ENCODE results near the gene RPS29.
"Not testable (repeated sequence)": the region's sequence is repeated elsewhere in the genome, so short reads cannot be mapped to it uniquely, and the experiment has no call there.

Gene RPS29

GRCh38 chr14:49586673-49587460 lies 687 bp upstream of the RPS29 start:
- H2BK5ac ChIP-seq (ENCODE audit: low read depth, low read length, poor library complexity, severe bottlenecking): no peak overlapping the region
- no CpG with 5 or more reads among the region's 21 CpGs for WGBS
- no peak overlapping the region for H2BK12ac ChIP-seq (ENCODE audit: low read length in 2 of 2)
- H3K9me3 ChIP-seq (ENCODE audit: control insufficient read depth, low read length): no peaks in the 10 kb centered on the region
- H3K79me1 ChIP-seq (replicated peaks; ENCODE audit: low read length, poor library complexity, severe bottlenecking): no peaks in the 10 kb centered on the region
- H3K27me3 ChIP-seq (ENCODE audit: control insufficient read depth in 1 of 2, insufficient read depth in 1 of 2, low read length in 2 of 2): no peaks in the 10 kb centered on the region
- no peak overlapping the region for H2BK15ac ChIP-seq (ENCODE audit: low read depth, poor library complexity, severe bottlenecking)
- no peak overlapping the region for H4K8ac ChIP-seq (ENCODE audit: low read length)
- H3K4ac ChIP-seq (ENCODE audit: low read depth in 1 of 2, low read length in 2 of 2): no peak overlapping the region
- H2BK120ac ChIP-seq (ENCODE audit: low read depth, low read length): no peak overlapping the region
- H2AFZ ChIP-seq (ENCODE audit: low read depth, low read length): no peak overlapping the region
- H3K27ac ChIP-seq (ENCODE audit: low read length, poor library complexity, severe bottlenecking): peak overlapping the region; percentile 47
- H3K14ac ChIP-seq (ENCODE audit: low read length in 2 of 2): no peak overlapping the region
- H3K18ac ChIP-seq (ENCODE audit: low read depth in 1 of 2, low read length in 2 of 2): no peak overlapping the region
- DNase-seq: peak; percentile 90
- H3K4me2 ChIP-seq (ENCODE audit: low read length, poor library complexity, severe bottlenecking): no peak overlapping the region
- H4K91ac ChIP-seq (ENCODE audit: low read length): no peak overlapping the region
- no peak overlapping the region for H2AK5ac ChIP-seq (ENCODE audit: low read length, severe bottlenecking)
- peaks cover 13 to 30% of the 10 kb centered on the region in 2 experiments for H3K36me3 ChIP-seq (ENCODE audit: control insufficient read depth in 1 of 2, insufficient read depth in 2 of 2, low read depth in 1 of 2, low read length in 2 of 2)
- H3K9ac ChIP-seq (ENCODE audit: low read length): peak overlapping the region; percentile 96
- H3K4me3 ChIP-seq (ENCODE audit: insufficient read depth in 1 of 2, low read depth in 1 of 2, low read length in 2 of 2): peak overlapping the region in 1 of 2 experiments; percentile 72
- H3K4me1 ChIP-seq (ENCODE audit: control insufficient read depth, insufficient read depth, low read depth, low read length): peaks cover 8% of the 10 kb centered on the region
- no peak overlapping the region for H3K23ac ChIP-seq (ENCODE audit: low read length in 2 of 2)

- peak overlapping the region; percentile 96 for H3K9ac ChIP-seq (ENCODE audit: low read length)
- not testable (repeated sequence) for H3K23ac ChIP-seq (ENCODE audit: low read length in 2 of 2); H2AFZ ChIP-seq (ENCODE audit: low read depth, low read length); H3K9me3 ChIP-seq (ENCODE audit: control insufficient read depth, low read length); H3K79me1 ChIP-seq (replicated peaks; ENCODE audit: low read length, poor library complexity, severe bottlenecking); H2BK120ac ChIP-seq (ENCODE audit: low read depth, low read length); H3K4me1 ChIP-seq (ENCODE audit: control insufficient read depth, insufficient read depth, low read depth, low read length); H2AK5ac ChIP-seq (ENCODE audit: low read length, severe bottlenecking); H3K4ac ChIP-seq (ENCODE audit: low read depth in 1 of 2, low read length in 2 of 2); H3K27ac ChIP-seq (ENCODE audit: low read length, poor library complexity, severe bottlenecking); H4K91ac ChIP-seq (ENCODE audit: low read length); H3K27me3 ChIP-seq (ENCODE audit: control insufficient read depth in 1 of 2, insufficient read depth in 1 of 2, low read length in 2 of 2); H2BK5ac ChIP-seq (ENCODE audit: low read depth, low read length, poor library complexity, severe bottlenecking); H2BK15ac ChIP-seq (ENCODE audit: low read depth, poor library complexity, severe bottlenecking); H2BK12ac ChIP-seq (ENCODE audit: low read length in 2 of 2); H3K14ac ChIP-seq (ENCODE audit: low read length in 2 of 2); H4K8ac ChIP-seq (ENCODE audit: low read length)
- peaks cover 13 to 35% of the 10 kb centered on the region in 2 experiments for H3K36me3 ChIP-seq (ENCODE audit: control insufficient read depth in 1 of 2, insufficient read depth in 2 of 2, low read depth in 1 of 2, low read length in 2 of 2)
- H3K18ac ChIP-seq (ENCODE audit: low read depth in 1 of 2, low read length in 2 of 2): peak overlapping the region in 1 of 2 experiments; percentile 50
- 2% methylated on average over 28 of the region's 32 CpGs for WGBS
- peak; percentile 18 for DNase-seq
- H3K4me2 ChIP-seq (ENCODE audit: low read length, poor library complexity, severe bottlenecking): peak overlapping the region; percentile 62
- H3K4me3 ChIP-seq (ENCODE audit: insufficient read depth in 1 of 2, low read depth in 1 of 2, low read length in 2 of 2): peak overlapping the region; percentile 72 to 89
These were observed 1.1 kb downstream of the RPS29 start for GRCh38 chr14:49584981-49585640.

GRCh38 chr14:49584058-49584457 lies 2.1 kb downstream of the RPS29 start:
- peaks cover 8% of the 10 kb centered on the region for H3K4me1 ChIP-seq (ENCODE audit: control insufficient read depth, insufficient read depth, low read depth, low read length)
- H4K91ac ChIP-seq (ENCODE audit: low read length): no peak overlapping the region
- no peak overlapping the region for H3K23ac ChIP-seq (ENCODE audit: low read length in 2 of 2)
- no peak overlapping the region for H2BK120ac ChIP-seq (ENCODE audit: low read depth, low read length)
- peaks cover 2% of the 10 kb centered on the region for H3K79me1 ChIP-seq (replicated peaks; ENCODE audit: low read length, poor library complexity, severe bottlenecking)
- no peak overlapping the region for H2AFZ ChIP-seq (ENCODE audit: low read depth, low read length)
- peak overlapping the region; percentile 24 for H4K8ac ChIP-seq (ENCODE audit: low read length)
- H3K36me3 ChIP-seq (ENCODE audit: control insufficient read depth in 1 of 2, insufficient read depth in 2 of 2, low read depth in 1 of 2, low read length in 2 of 2): peaks cover 13 to 35% of the 10 kb centered on the region in 2 experiments
- peak overlapping the region; percentile 96 for H3K9ac ChIP-seq (ENCODE audit: low read length)
- no peak overlapping the region for H2BK15ac ChIP-seq (ENCODE audit: low read depth, poor library complexity, severe bottlenecking)
- no peak for DNase-seq
- H3K18ac ChIP-seq (ENCODE audit: low read depth in 1 of 2, low read length in 2 of 2): no peak overlapping the region
- peak overlapping the region; percentile 60 for H3K4me2 ChIP-seq (ENCODE audit: low read length, poor library complexity, severe bottlenecking)
- H2BK5ac ChIP-seq (ENCODE audit: low read depth, low read length, poor library complexity, severe bottlenecking): no peak overlapping the region
- H3K14ac ChIP-seq (ENCODE audit: low read length in 2 of 2): no peak overlapping the region
- WGBS: 87% methylated on average over 11 of the region's 11 CpGs
- H3K4me3 ChIP-seq (ENCODE audit: insufficient read depth in 1 of 2, low read depth in 1 of 2, low read length in 2 of 2): peak overlapping the region in 1 of 2 experiments; percentile 89
- H3K4ac ChIP-seq (ENCODE audit: low read depth in 1 of 2, low read length in 2 of 2): no peak overlapping the region
- H2AK5ac ChIP-seq (ENCODE audit: low read length, severe bottlenecking): no peak overlapping the region
- H2BK12ac ChIP-seq (ENCODE audit: low read length in 2 of 2): no peak overlapping the region
- H3K27ac ChIP-seq (ENCODE audit: low read length, poor library complexity, severe bottlenecking): no peak overlapping the region
- H3K9me3 ChIP-seq (ENCODE audit: control insufficient read depth, low read length): no peaks in the 10 kb centered on the region
- no peaks in the 10 kb centered on the region for H3K27me3 ChIP-seq (ENCODE audit: control insufficient read depth in 1 of 2, insufficient read depth in 1 of 2, low read length in 2 of 2)

- H3K79me1 ChIP-seq (replicated peaks; ENCODE audit: low read length, poor library complexity, severe bottlenecking): peaks cover 4% of the 10 kb centered on the region
These were observed 2.6 kb downstream of the RPS29 start for GRCh38 chr14:49583629-49584028.

More at GRCh38 chr14:49583629-49584028, 2.6 kb downstream of the RPS29 start:
- no peak overlapping the region for H2AK5ac ChIP-seq (ENCODE audit: low read length, severe bottlenecking)
- H3K14ac ChIP-seq (ENCODE audit: low read length in 2 of 2): no peak overlapping the region
- H3K18ac ChIP-seq (ENCODE audit: low read depth in 1 of 2, low read length in 2 of 2): no peak overlapping the region
- H4K91ac ChIP-seq (ENCODE audit: low read length): no peak overlapping the region
- H3K4me2 ChIP-seq (ENCODE audit: low read length, poor library complexity, severe bottlenecking): peak overlapping the region; percentile 60
- no peak overlapping the region for H2AFZ ChIP-seq (ENCODE audit: low read depth, low read length)
- H3K4me3 ChIP-seq (ENCODE audit: insufficient read depth in 1 of 2, low read depth in 1 of 2, low read length in 2 of 2): peak overlapping the region in 1 of 2 experiments; percentile 89
- no peak overlapping the region for H2BK12ac ChIP-seq (ENCODE audit: low read length in 2 of 2)
- no peak overlapping the region for H2BK15ac ChIP-seq (ENCODE audit: low read depth, poor library complexity, severe bottlenecking)
- WGBS: 91% methylated on average over 5 of the region's 6 CpGs
- no peak overlapping the region for H2BK120ac ChIP-seq (ENCODE audit: low read depth, low read length)
- peaks cover 8% of the 10 kb centered on the region for H3K4me1 ChIP-seq (ENCODE audit: control insufficient read depth, insufficient read depth, low read depth, low read length)
- no peak overlapping the region for H3K23ac ChIP-seq (ENCODE audit: low read length in 2 of 2)
- H3K27ac ChIP-seq (ENCODE audit: low read length, poor library complexity, severe bottlenecking): no peak overlapping the region
- H3K4ac ChIP-seq (ENCODE audit: low read depth in 1 of 2, low read length in 2 of 2): no peak overlapping the region
- DNase-seq: peak; percentile 42
- no peak overlapping the region for H4K8ac ChIP-seq (ENCODE audit: low read length)
- no peaks in the 10 kb centered on the region for H3K9me3 ChIP-seq (ENCODE audit: control insufficient read depth, low read length)
- no peak overlapping the region for H2BK5ac ChIP-seq (ENCODE audit: low read depth, low read length, poor library complexity, severe bottlenecking)
- peak overlapping the region; percentile 96 for H3K9ac ChIP-seq (ENCODE audit: low read length)
- peaks cover 13 to 35% of the 10 kb centered on the region in 2 experiments for H3K36me3 ChIP-seq (ENCODE audit: control insufficient read depth in 1 of 2, insufficient read depth in 2 of 2, low read depth in 1 of 2, low read length in 2 of 2)
- H3K27me3 ChIP-seq (ENCODE audit: control insufficient read depth in 1 of 2, insufficient read depth in 1 of 2, low read length in 2 of 2): no peaks in the 10 kb centered on the region

All from mesenchymal stem cell (in vitro differentiated cells and primary cell).